Keratinocyte (primary cell): Measurements from ENCODE around the gene CD34.

Experiments used
- EZH2 ChIP-seq: IDR thresholded peaks from one replicate; pipeline ENCODE4 v1.6.1; 2012; ENCODE audit warnings: inconsistent platforms, mild to moderate bottlenecking, low read length, moderate library complexity
- TF ChIP-seq, protein P1 (sequence below), 3 experiments: IDR thresholded peaks in 1 of 3; conservative IDR thresholded peaks in 1 of 3; optimal IDR thresholded peaks in 1 of 3; 2 replicates in 2 of 3; 3 replicates in 1 of 3; pipeline versions ENCODE3 to v1.5.1; 2011; ENCODE audit warnings: low read length in 3 of 3, mild to moderate bottlenecking in 3 of 3, moderate library complexity in 2 of 3, control low read depth in 1 of 3, inconsistent platforms in 1 of 3; ENCODE audit not compliant: insufficient read depth in 2 of 3; ENCODE audit errors: extremely low read depth in 1 of 3

GRCh38 chr1:207910591-207911354 lies at the start of gene CD34:
- TF ChIP-seq, protein P1, sequence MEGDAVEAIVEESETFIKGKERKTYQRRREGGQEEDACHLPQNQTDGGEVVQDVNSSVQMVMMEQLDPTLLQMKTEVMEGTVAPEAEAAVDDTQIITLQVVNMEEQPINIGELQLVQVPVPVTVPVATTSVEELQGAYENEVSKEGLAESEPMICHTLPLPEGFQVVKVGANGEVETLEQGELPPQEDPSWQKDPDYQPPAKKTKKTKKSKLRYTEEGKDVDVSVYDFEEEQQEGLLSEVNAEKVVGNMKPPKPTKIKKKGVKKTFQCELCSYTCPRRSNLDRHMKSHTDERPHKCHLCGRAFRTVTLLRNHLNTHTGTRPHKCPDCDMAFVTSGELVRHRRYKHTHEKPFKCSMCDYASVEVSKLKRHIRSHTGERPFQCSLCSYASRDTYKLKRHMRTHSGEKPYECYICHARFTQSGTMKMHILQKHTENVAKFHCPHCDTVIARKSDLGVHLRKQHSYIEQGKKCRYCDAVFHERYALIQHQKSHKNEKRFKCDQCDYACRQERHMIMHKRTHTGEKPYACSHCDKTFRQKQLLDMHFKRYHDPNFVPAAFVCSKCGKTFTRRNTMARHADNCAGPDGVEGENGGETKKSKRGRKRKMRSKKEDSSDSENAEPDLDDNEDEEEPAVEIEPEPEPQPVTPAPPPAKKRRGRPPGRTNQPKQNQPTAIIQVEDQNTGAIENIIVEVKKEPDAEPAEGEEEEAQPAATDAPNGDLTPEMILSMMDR (optimal IDR thresholded peaks at IDR 0.05 in 1 of 3, IDR thresholded peaks at IDR 0.05 in 1 of 3, conservative IDR thresholded peaks at IDR 0.05 in 1 of 3; ENCODE audit: extremely low read depth in 1 of 3, insufficient read depth in 2 of 3, low read length in 3 of 3), result no peak
- peak; percentile 38 for TF ChIP-seq EZH2
